SK-N-SH treated with all-trans-retinoic acid at 6 μM for 48 hours (cell line): ENCODE measurements around the gene PRELID1.

Experiments used
- CSDC2 ChIP-seq: fragments of 250-450 bp; sonication (Bioruptor Pico); IDR thresholded peaks from 2 replicates; pipeline ENCODE4 v1.5.0; 2020; ENCODE audit warnings: mild to moderate bottlenecking, moderate library complexity
- CSRNP3 ChIP-seq: fragments of 250-450 bp; sonication (Bioruptor Pico); IDR thresholded peaks from 2 replicates; pipeline ENCODE4 v1.5.1; 2021; ENCODE audit warnings: mild to moderate bottlenecking, moderate library complexity
- ESRRG ChIP-seq: fragments of 250-450 bp; sonication (Bioruptor Pico); IDR thresholded peaks from 2 replicates; pipeline ENCODE4 v1.6.1; 2021; ENCODE audit warnings: mild to moderate bottlenecking
- GLIS3 ChIP-seq: fragments of 250-450 bp; sonication (Bioruptor Pico); IDR thresholded peaks from 2 replicates; pipeline ENCODE4 v1.5.0; 2020; ENCODE audit warnings: mild to moderate bottlenecking, moderate library complexity
- PATZ1 ChIP-seq: fragments of 250-450 bp; sonication (Bioruptor Pico); IDR thresholded peaks from 2 replicates; pipeline ENCODE4 v1.8.0; 2020; ENCODE audit warnings: mild to moderate bottlenecking, moderate library complexity, borderline replicate concordance
- RARB ChIP-seq: fragments of 250-450 bp; sonication (Bioruptor Pico); IDR thresholded peaks from 2 replicates; pipeline ENCODE4 v1.8.0; 2021; ENCODE audit warnings: mild to moderate bottlenecking, moderate library complexity
- SNAI2 ChIP-seq: fragments of 250-450 bp; sonication (Bioruptor Pico); IDR thresholded peaks from 2 replicates; pipeline ENCODE4 v1.5.0; 2020; ENCODE audit warnings: mild to moderate bottlenecking, moderate library complexity
- ZFP3 ChIP-seq: fragments of 250-450 bp; sonication (Bioruptor Pico); IDR thresholded peaks from 2 replicates; pipeline ENCODE4 v1.5.0; 2020; ENCODE audit warnings: mild to moderate bottlenecking, moderate library complexity
- ZNF565 ChIP-seq: fragments of 450-650 bp; formaldehyde crosslinking; conservative IDR thresholded peaks from 2 replicates; pipeline ENCODE4 v1.5.0; 2020; ENCODE audit warnings: low read depth, mild to moderate bottlenecking, moderate library complexity
- ZNF70 ChIP-seq: fragments of 450-650 bp; formaldehyde crosslinking; IDR thresholded peaks from 2 replicates; pipeline ENCODE4 v1.5.0; 2020; ENCODE audit warnings: mild to moderate bottlenecking, moderate library complexity

- TF ChIP-seq ESRRG (CRISPR knock-in tag) (no peak), RARB (CRISPR knock-in tag) (no peak), PATZ1 (no peak), GLIS3 (CRISPR knock-in tag) (no peak), SNAI2 (no peak), CSRNP3 (CRISPR knock-in tag) (no peak), ZNF70 (no peak), ZNF565 (CRISPR knock-in tag) (no peak), CSDC2 (CRISPR knock-in tag) (no peak), ZFP3 (CRISPR knock-in tag) (no peak)
Observed at GRCh38 chr5:177327539-177328522, 24.2 kb downstream of the PRELID1 start.
